Smooth muscle cell (in vitro differentiated cells): ENCODE data around the gene PIM2. TPM values are rescaled to one million over a fixed set of nuclear protein-coding genes. Genes with fewer than 3 reads are reported as not detected.

Source experiments
- DNase-seq: peaks from one replicate; lab custom pipeline; 2025; ENCODE audit not compliant: unreplicated experiment; lab: John Stamatoyannopoulos, UW
- H2AFZ ChIP-seq: fragments of 200-600 bp; sonication (generic); 2 replicates; pipeline ENCODE4 v1.6.0; 2016; ENCODE audit warnings: antibody characterized with exemption, low read depth, mild to moderate bottlenecking
- H3F3A ChIP-seq: fragments of 200-600 bp; sonication (generic); 2 replicates; pipeline ENCODE4 v1.6.0; 2017; ENCODE audit warnings: antibody characterized with exemption, low read depth
- H3K27ac ChIP-seq: fragments of 200-600 bp; sonication (generic); 2 replicates; pipeline ENCODE4 v1.5.1; 2016; ENCODE audit warnings: low read depth, mild to moderate bottlenecking
- H3K27me3 ChIP-seq: fragments of 200-600 bp; sonication (generic); 2 replicates; pipeline ENCODE4 v1.6.1; 2016; ENCODE audit warnings: low read depth, mild to moderate bottlenecking
- H3K36me3 ChIP-seq: fragments of 200-600 bp; sonication (generic); 2 replicates; pipeline ENCODE4 v1.5.1; 2016; ENCODE audit warnings: low read depth
- H3K4me1 ChIP-seq: fragments of 200-600 bp; sonication (generic); 2 replicates; pipeline ENCODE4 v1.5.1; 2016; ENCODE audit warnings: low read depth
- H3K4me2 ChIP-seq: fragments of 200-600 bp; sonication (generic); 2 replicates; pipeline ENCODE4 v1.6.0; 2016; ENCODE audit warnings: mild to moderate bottlenecking
- H3K4me3 ChIP-seq: fragments of 200-600 bp; sonication (generic); 2 replicates; pipeline ENCODE4 v1.5.1; 2016; ENCODE audit warnings: mild to moderate bottlenecking
- H3K79me2 ChIP-seq: fragments of 200-600 bp; sonication (generic); 2 replicates; pipeline ENCODE4 v1.6.0; 2016; ENCODE audit warnings: low read depth, mild to moderate bottlenecking
- H3K9ac ChIP-seq: fragments of 200-600 bp; sonication (generic); 2 replicates; pipeline ENCODE4 v1.6.0; 2016; ENCODE audit warnings: low read depth
- H3K9me3 ChIP-seq: fragments of 200-600 bp; sonication (generic); replicated peaks from 2 replicates; pipeline ENCODE4 v1.5.1; 2016; ENCODE audit warnings: low read depth
- H4K20me1 ChIP-seq: fragments of 200-600 bp; sonication (generic); 2 replicates; pipeline ENCODE4 v1.6.0; 2016; ENCODE audit warnings: low read depth
- WGBS: methylation state at CpG from one replicate; pipeline ENCODE4 v1.1.7; 2016; ENCODE audit warnings: low lambda C conversion rate; 5-methylcytosine and 5-hydroxymethylcytosine counted together
- polyA plus RNA-seq: library from polyadenylated mRNA; unstranded; fragments of >200 nt; fragmentation: Nextera tagmentation; extraction: Ambion mirVana; gene quantifications from 2 replicates; pipeline ENCODE4 v1.2.1, GENCODE V29; 2016
- total RNA-seq: library from RNA; depleted of rRNA; stranded (reverse); fragments of >200 nt; gene quantifications from 2 replicates; pipeline ENCODE4 v1.2.3, GENCODE V29; 2014
- TF ChIP-seq, protein P1 (sequence below): fragments of 200-600 bp; sonication (generic); IDR thresholded peaks from 2 replicates; pipeline ENCODE4 v1.5.1; 2017; ENCODE audit warnings: borderline replicate concordance, mild to moderate bottlenecking, antibody characterized with exemption; ENCODE audit not compliant: insufficient read depth, poor library complexity, severe bottlenecking

The PIM2 gene
- total and polyA plus RNA-seq, 2 experiments from 2014 or later: 7.4 to 7.6 TPM

- no peak for DNase-seq
- no peaks in the 10 kb centered on the region for H3F3A ChIP-seq
- H3K9me3 ChIP-seq: no peaks in the 10 kb centered on the region
- TF ChIP-seq, protein P1, sequence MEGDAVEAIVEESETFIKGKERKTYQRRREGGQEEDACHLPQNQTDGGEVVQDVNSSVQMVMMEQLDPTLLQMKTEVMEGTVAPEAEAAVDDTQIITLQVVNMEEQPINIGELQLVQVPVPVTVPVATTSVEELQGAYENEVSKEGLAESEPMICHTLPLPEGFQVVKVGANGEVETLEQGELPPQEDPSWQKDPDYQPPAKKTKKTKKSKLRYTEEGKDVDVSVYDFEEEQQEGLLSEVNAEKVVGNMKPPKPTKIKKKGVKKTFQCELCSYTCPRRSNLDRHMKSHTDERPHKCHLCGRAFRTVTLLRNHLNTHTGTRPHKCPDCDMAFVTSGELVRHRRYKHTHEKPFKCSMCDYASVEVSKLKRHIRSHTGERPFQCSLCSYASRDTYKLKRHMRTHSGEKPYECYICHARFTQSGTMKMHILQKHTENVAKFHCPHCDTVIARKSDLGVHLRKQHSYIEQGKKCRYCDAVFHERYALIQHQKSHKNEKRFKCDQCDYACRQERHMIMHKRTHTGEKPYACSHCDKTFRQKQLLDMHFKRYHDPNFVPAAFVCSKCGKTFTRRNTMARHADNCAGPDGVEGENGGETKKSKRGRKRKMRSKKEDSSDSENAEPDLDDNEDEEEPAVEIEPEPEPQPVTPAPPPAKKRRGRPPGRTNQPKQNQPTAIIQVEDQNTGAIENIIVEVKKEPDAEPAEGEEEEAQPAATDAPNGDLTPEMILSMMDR: no peak
- H4K20me1 ChIP-seq: peaks cover 32% of the 10 kb centered on the region
- H3K79me2 ChIP-seq: no peaks in the 10 kb centered on the region
- H2AFZ ChIP-seq: no peak overlapping the region
- no peak overlapping the region for H3K9ac ChIP-seq
- no peak overlapping the region for H3K4me3 ChIP-seq
- H3K27me3 ChIP-seq: no peaks in the 10 kb centered on the region
- WGBS: 83% methylated on average over 7 of the region's 7 CpGs
- no peak overlapping the region for H3K27ac ChIP-seq
- no peaks in the 10 kb centered on the region for H3K4me1 ChIP-seq
- H3K4me2 ChIP-seq: no peak overlapping the region
- no peaks in the 10 kb centered on the region for H3K36me3 ChIP-seq
These were observed 15.9 kb upstream of the PIM2 start for GRCh38 chrX:48934581-48935300.

DNA sequence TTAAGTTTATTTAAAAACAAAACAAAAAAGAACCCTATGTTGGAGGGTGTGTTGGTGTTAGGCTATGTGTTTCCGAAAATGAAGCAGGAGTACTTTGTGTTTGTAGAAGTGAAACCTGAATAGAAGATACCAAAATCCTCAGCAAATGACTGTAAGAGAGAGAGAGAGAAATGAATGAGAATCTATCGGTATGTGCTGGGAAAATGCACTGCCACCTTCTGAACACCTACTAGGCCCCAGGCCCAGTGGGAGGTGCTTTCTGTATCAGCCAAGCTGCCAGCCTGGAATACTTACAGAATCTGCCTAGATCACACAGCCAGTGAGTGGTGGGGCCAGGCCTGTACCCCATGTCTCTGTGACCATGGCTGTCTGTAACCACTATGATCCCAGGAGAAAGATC lies 14.9 kb upstream of the PIM2 start:
- H3K9ac ChIP-seq: no peak overlapping the region
- no peaks in the 10 kb centered on the region for H3K9me3 ChIP-seq
- no peak overlapping the region for H3K4me3 ChIP-seq
- H3K27me3 ChIP-seq: no peaks in the 10 kb centered on the region
- 97% methylated on average over 2 of the region's 2 CpGs for WGBS
- no peak overlapping the region for H3K27ac ChIP-seq
- no peaks in the 10 kb centered on the region for H3K79me2 ChIP-seq
- no peak overlapping the region for H3K4me2 ChIP-seq
- H2AFZ ChIP-seq: no peak overlapping the region
- H4K20me1 ChIP-seq: peaks cover 22% of the 10 kb centered on the region
- no peak for DNase-seq
- H3K36me3 ChIP-seq: no peaks in the 10 kb centered on the region
- TF ChIP-seq, protein P1: no peak
- no peaks in the 10 kb centered on the region for H3K4me1 ChIP-seq
- H3F3A ChIP-seq: no peaks in the 10 kb centered on the region

- H3K79me2 ChIP-seq: peaks cover 3% of the 10 kb centered on the region
- H3K36me3 ChIP-seq: no peaks in the 10 kb centered on the region
- H3K4me2 ChIP-seq: no peak overlapping the region
- WGBS: 75% methylated on average over 2 of the region's 2 CpGs
- H3K27ac ChIP-seq: no peak overlapping the region
- DNase-seq: no peak
- H3K9ac ChIP-seq: no peak overlapping the region
- H3K27me3 ChIP-seq: no peaks in the 10 kb centered on the region
- TF ChIP-seq, protein P1: no peak
- no peak overlapping the region for H3K4me3 ChIP-seq
- no peaks in the 10 kb centered on the region for H3F3A ChIP-seq
- H3K9me3 ChIP-seq: no peaks in the 10 kb centered on the region
- peaks cover 6% of the 10 kb centered on the region for H3K4me1 ChIP-seq
- no peak overlapping the region for H2AFZ ChIP-seq
- peaks cover 15% of the 10 kb centered on the region for H4K20me1 ChIP-seq
These were observed 9.0 kb upstream of the PIM2 start for GRCh38 chrX:48927736-48928382.

GRCh38 chrX:48927123-48927522 lies 8.3 kb upstream of the PIM2 start:
- H3F3A ChIP-seq: no peaks in the 10 kb centered on the region
- 61% methylated on average over 5 of the region's 5 CpGs for WGBS
- H3K36me3 ChIP-seq: no peaks in the 10 kb centered on the region
- H3K27me3 ChIP-seq: no peaks in the 10 kb centered on the region
- no peak overlapping the region for H2AFZ ChIP-seq
- H4K20me1 ChIP-seq: peaks cover 15% of the 10 kb centered on the region
- H3K79me2 ChIP-seq: peaks cover 3% of the 10 kb centered on the region
- H3K4me3 ChIP-seq: no peak overlapping the region
- no peak overlapping the region for H3K27ac ChIP-seq
- peaks cover 6% of the 10 kb centered on the region for H3K4me1 ChIP-seq
- H3K4me2 ChIP-seq: no peak overlapping the region
- TF ChIP-seq, protein P1: no peak
- no peaks in the 10 kb centered on the region for H3K9me3 ChIP-seq
- no peak overlapping the region for H3K9ac ChIP-seq
- no peak for DNase-seq
